Left colon (tissue), 2 donors: Measurements from ENCODE around the gene NBAS. TPM values are rescaled to one million over a fixed set of nuclear protein-coding genes. Genes with fewer than 3 reads are reported as not detected.
A peak's percentile ranks its signal among the peaks of the same experiment; 100 is the strongest.
"Not testable (repeated sequence)": the region's sequence is repeated elsewhere in the genome, so short reads cannot be mapped to it uniquely, and the experiment has no call there.

ENCODE experiments used
- ATAC-seq: fragments of 200-7000 bp; cut with Tn5 transposase; one replicate; pipeline ENCODE4 v1.9.1; 2020; ENCODE audit warnings: mild to moderate bottlenecking, moderate library complexity
- DNase-seq, 2 donors: peaks; one replicate each; pipeline ENCODE4 v3.0.0-alpha.2; 2020
- intact Hi-C, 2 donors: fragments of 100-400 bp; cut with DNase I in 1 of 2; cut with micrococcal nuclease in 1 of 2; formaldehyde crosslinking; loops; one replicate each; pipeline versions ENCODE4 v1.11.2 to v1.14.0; 2022; cut with DNase I, micrococcal nuclease
- total RNA-seq, 2 donors: library from RNA; stranded (reverse); fragmentation: NEBNext Ultra II Directional; extraction: Animal tissue kit (Norgen Biotek cat#: 25700); gene quantifications; one replicate each; pipeline ENCODE4 v1.2.1, GENCODE V29; 2021
- donor health status: DM: no; HTN: no; CAD: no.
- donor health status: DM: yes; HTN: yes; CAD: no.

The NBAS gene
- total RNA-seq, 2 donors from 2014 or later: 31.0 to 35.0 TPM

DNA sequence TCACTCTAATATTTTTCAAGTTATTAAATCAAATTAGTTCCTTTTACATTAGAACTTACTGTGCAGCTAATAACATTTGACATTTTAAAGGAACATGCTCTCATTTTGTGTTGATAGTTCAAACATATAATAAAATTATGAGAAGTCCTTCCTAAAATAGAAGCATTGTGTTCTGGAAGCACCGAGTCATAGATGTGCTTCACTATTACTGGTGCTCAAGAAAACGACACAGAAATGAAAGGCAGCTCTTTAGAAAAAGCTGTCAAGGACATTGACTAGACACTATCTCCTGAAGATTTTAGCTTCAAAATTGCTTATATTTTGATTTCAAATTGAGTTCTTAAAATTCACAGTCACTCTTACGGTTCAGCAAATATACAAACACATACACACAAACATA, 338.3 kb downstream of the NBAS start:
- intact Hi-C loops: no loop called here
- no peak for DNase-seq
- no peak for ATAC-seq

DNA sequence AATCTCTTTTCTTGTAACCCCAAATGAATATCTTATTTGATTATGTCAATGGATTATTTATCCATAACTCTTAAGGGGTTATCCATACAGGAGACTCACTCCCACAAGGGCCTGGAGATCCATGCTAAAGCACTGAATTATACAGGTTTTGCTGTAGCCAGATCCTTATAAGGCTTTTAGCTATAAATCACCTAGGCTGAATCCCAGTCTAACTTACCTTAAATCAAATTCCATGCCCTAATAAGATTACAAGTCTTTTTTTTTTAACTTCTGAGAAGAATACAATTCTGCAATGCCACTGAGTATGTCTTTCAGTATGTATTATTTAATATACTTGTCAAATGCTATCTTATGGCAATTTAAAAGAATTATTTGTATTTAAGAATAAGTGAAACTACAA, 340.5 kb downstream of the NBAS start:
- DNase-seq (no peak), ATAC-seq (no peak)
- intact Hi-C loops: no loop called here

DNA sequence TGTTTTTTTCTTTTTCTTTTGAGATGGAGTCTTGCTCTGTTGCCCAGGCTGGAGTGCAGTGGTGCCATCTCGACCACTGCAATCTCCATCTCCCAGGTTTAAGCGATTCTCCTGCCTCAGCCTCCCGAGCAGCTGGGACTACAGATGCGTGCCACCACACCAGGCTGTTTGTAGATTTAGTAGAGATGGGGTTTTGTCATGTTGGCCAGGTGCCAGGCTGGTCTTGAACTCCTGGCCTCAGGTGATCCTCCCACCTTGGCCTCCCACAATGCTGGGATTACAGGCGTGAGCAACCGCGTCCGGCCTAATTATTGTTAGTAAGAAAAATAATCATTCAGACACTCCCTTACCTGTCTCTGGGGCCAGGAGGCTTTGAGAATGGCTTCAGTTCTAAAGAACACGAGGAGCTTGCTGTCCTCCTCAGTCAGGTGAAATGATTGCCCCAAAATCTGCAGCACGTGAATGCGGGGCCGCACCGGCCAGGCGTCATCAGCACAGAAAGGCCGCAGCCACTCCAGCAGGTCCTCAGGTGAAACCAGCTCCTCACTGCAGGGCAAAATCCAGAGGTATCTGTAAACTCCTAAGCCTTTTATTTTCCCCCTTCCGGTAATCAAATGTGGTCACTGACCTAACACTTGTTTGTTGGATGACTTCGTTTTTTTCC, 342.6 kb downstream of the NBAS start:
- DNase-seq (no peak), ATAC-seq (no peak)
- intact Hi-C loops: no loop called here

DNA sequence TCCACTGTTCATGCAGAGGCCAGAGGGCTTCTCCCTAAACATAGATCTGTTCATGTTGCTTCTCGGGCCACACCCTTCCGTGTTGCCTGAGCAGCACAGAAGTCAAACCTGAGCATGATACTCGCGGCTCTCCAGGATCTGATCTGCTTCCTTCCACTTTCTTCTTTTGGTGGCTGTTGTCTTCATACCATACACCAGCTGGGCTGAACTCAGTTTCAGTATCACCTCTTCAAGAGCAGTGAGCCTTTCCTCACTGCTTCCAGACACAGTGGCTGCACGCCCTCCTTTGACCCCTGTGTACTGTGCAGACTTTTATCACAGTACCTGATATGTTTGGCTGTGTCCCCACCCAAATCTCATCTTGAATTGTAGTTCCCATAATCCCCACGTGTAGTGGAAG, 348.9 kb downstream of the NBAS start:
- ATAC-seq: no peak
- intact Hi-C loops: no loop called here
- DNase-seq: no peak

DNA sequence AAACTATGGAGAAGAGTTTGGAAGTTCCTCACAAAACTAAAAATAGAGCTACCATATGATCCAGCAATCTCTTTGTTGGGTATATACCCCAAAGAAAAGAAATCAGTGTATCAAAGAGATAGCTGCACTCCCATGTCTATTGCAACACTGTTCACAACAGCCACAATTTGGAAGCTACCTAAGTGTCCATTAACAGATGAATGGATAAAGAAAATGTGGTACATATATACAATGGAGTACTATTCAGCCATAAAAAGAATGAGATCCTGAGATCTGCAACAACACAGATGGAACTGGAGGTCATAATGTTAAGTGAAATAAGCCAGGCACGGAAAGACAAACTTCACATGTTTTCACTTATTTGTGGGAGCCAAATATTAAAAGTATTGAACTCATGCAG, 350.6 kb downstream of the NBAS start:
- intact Hi-C loops, ATAC-seq: not testable (repeated sequence)

DNA sequence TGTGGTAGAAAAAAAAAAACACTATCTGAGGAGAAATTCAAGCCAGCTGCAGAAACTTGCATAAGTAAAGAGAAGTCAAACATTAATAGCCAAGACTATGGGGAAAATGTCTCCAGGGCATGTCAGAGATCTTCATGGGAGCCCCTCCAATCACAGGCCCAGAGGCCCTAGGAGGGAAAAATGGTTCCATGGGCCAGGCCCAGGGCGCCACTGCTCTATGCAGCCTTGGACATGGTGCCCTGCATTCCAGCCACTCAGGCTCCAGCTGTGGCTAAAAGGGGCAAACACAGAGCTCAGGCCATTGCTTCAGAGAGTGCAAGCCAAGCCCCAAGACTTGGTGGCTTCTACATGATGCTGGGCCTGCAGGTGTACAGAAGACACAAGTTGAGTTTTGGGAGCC, 354.7 kb downstream of the NBAS start:
- intact Hi-C loops: no loop called here
- ATAC-seq (no peak), DNase-seq (no peak)

More for the DNA sequence above, 350.6 kb downstream of the NBAS start:
- DNase-seq: not testable (repeated sequence)

DNA sequence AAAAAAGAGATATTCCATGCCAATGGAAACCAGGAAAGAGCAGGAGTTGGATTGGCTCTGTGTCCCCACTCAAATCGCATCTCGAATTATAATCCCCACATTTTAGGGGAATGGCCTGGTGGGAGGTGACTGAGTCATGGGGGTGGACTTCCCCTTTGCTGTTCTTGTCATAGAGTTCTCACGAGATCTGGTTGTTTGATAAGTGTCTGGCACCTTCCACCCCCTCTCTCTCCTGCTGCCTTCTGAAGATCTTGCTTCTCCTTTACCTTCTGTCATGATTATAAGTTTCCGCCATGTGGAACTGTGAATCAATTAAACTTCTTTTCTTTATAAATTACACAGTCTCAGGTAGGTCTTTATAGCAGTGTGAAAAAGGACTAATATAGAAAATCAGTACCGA, 355.6 kb downstream of the NBAS start:
- ATAC-seq (no peak), DNase-seq (no peak)
- intact Hi-C loops: no loop called here

DNA sequence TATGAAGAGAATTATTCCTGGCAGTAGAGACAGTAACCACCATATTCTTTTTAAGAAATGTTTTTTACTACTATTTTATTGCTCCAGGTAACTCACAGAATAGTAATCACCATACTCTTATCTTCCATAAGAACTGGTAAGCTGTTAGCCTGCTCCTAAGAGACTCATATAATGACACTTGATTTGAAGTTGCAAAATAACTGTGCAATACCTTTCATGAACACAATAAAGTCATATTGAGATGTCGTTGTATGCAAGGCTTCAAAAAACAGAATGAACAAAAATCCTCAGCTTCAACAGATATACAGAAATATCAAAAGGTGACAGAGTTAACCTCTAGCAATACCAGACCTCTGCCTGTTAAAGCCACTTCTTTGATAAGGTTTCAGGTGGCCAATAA, 360.1 kb downstream of the NBAS start:
- DNase-seq (no peak), ATAC-seq (peak; percentile 70)
- intact Hi-C loops: no loop called here

DNA sequence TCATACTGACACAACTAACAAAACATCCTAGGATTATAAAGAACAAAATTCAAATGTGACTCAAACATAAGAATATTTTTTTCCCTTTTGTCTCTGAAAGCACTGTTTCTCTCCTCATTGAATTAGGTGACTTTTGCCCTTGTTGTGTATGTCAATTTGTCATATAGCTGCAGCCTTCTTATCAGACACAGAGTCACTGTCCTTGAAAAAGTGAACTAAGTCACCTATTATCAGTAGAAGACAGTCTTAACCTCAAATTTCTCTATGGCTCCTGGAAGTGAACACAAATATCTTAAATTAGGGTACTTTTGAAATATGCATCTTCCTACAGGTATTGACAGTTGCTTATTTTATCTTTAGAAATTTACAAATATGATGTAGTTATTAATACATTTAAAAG, 360.6 kb downstream of the NBAS start:
- intact Hi-C loops: no loop called here
- ATAC-seq (no peak), DNase-seq (no peak)

DNA sequence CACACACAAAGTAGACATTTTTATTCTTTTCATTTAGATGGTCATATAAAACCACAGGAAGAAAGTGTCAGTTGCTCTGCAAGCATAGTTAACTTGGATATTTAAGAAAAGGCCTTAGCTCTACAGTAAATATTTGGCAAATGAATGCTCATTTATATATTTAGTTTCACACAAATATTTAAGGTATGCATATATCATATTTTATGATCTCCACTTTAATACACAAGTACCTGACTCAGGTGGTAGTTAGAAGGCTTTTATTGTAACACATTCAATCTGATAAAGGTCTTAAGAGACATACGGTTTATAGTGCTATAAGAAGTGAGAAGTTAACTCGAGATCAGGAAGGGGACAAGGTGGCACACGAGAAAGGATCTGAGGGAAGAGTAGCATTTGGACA, 363.1 kb downstream of the NBAS start:
- DNase-seq (no peak), ATAC-seq (peak; percentile 26)
- intact Hi-C loops: no loop called here

DNA sequence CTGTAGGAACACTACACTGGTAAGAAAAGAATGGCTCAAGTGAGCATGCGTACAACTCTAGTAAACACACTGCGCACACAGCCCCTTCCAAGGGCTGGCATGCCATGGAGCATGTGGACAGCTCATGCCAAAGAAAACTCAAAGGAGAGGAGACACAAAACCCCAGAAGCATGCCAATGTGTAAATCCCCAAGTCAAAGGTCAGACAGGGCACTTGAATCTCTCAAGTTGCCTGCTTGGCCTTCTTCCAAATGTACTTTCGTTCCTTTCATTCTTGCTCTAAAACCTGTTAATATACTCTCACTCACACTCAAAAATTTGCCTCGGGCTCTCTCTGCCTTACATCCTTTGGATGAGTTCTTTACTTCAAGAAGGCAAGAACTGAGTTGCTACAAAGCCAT, 365.3 kb downstream of the NBAS start:
- intact Hi-C loops: no loop called here
- no peak for DNase-seq
- no peak for ATAC-seq

DNA sequence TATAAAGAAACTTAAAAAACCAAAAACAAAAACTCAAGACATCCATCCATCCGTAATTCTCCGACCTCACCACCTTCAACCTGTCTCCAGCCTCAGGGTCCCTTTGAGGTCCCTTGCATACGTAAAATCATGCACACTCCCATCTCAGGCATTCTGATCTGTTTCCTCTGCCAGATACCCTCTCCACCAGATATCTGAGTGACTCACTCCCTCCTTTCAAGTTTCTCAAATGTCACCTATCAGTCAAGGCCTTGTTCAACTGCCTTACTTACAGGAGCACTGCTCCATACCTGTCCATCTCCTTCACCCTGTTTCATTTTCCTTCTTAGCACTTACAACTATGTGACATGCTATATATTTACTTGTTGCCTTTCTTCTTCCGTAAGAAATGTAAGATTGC, 369.3 kb downstream of the NBAS start:
- ATAC-seq (no peak), DNase-seq (no peak)
- intact Hi-C loops: no loop called here

DNA sequence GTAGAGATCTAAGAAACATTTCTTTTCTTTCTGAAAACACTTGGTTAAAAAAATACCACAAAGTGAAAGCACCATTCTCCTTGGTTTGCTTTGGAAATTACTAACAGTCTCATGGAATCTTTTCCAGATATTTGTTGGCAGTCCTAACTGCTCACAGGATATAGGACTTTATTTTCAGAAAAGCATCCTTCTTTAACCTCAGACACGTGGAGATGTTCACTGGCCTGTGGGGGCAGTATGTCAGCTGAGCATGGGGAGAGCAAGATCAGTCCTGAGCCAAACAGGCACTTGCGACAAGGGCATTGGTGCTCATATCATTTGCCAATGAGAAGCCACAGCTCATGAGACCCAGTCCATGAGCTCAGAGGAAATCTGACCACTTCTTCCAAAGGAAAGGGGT, 371.9 kb downstream of the NBAS start:
- no peak for ATAC-seq
- intact Hi-C loops: no loop called here
- no peak for DNase-seq

DNA sequence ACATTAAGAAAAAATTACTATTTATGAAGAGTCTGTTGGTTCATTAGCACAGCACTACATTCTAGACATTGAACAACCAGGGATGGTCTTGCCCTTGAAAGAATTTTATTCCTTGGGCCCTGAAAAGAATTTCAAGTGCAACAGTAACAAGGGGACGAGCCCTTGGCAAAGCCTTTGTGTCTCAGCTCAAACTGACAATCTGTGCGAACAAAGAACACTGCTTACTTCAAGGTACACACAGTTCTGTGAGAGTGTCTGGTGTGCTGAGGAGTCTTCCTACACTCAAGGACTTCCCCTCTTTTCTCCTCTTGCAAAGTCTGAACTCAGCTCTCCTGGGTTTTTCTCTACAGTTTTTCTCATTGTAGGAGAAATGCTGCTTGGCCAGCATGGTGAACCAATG, 373.4 kb downstream of the NBAS start:
- DNase-seq: no peak
- ATAC-seq: no peak
- intact Hi-C loops: no loop called here

DNA sequence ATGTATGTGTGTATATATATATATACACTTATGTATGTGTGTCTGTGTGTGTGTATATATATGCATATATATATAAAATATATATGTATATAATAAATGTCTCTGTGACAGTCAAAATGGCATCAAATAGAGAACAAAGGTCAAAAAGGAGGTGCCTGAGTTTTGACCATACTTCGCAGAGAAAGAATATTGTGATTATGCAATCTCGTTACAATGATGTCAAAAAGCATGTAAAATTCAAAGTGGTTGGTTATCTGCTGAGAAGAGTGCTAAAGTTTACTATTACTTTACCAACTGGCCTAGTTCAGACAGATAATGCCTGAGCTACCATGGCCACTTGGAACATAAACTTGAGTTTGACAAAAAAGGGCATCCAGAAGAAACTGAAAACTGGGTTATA, 375.0 kb downstream of the NBAS start:
- no peak for ATAC-seq
- DNase-seq: no peak
- intact Hi-C loops: no loop called here

DNA sequence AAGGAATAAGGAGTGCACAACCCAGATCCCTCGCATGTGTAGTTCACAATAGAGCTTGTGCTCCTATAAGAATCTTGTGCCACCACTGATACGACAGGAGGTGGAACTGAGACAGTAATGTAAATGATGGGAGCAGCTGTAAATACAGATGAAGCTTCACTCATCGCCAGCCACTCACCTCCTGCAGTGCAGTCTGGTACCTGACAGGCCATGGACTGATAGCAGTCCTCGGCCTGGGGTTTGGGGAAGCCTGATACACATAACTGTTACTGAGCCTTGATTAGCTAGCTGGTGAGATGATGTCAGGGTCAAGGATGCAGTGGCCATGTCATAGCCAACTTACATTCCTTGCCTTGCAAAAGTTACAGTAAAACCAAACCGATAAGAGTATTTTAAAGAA, 376.6 kb downstream of the NBAS start:
- intact Hi-C loops: no loop called here
- no peak for DNase-seq
- no peak for ATAC-seq

DNA sequence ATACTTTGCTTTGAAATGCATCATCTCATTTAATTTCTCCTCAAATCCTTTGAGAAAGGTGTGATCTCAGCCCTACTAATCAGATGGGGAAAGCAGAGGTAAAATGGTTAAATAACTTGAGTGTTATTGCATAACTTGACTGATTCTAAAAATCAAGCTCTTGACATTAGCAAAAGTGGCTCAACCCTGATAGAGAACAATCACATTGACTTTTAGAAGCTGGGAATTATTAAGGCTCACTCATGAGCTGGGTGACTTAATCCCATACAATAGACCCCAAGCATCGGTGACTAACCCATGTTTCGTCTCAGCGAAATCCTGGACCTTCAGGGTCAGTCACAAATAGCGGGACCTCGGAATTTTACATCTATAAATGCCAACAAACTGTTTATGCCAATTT, 378.9 kb downstream of the NBAS start:
- intact Hi-C loops: no loop called here
- no peak for ATAC-seq

DNA sequence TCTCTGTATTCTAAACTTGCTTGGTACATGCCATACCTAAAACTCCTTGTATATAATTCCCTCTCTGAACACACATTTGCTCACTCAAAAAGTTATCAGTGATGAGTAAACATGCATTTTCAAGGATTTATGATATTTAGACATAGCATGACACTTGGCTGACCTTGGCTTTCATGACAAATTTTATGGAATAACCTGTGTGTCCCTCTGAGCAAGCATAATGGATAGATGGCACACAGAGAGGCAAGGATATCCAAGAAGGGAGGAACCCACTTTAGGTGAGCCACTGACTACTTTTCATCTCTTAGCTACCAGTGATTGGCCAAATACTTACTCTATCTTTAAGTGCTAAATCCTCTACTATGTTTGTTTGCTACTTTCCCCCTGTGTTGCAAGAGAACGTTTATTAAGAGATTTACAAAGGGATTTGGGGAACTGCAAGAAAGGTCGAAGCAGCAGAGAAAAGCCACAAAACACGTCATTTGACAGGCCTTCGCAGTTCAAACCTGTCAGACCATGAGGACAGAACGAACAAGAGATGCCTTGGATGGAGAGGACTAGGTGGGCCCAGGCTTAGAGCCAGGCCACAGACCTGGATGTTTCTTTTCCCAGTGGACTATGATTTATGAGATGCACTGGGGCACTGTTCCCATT, 379.9 kb downstream of the NBAS start:
- no peak for ATAC-seq
- intact Hi-C loops: no loop called here

More for the DNA sequence above, 378.9 kb downstream of the NBAS start:
- DNase-seq: no peak

DNA sequence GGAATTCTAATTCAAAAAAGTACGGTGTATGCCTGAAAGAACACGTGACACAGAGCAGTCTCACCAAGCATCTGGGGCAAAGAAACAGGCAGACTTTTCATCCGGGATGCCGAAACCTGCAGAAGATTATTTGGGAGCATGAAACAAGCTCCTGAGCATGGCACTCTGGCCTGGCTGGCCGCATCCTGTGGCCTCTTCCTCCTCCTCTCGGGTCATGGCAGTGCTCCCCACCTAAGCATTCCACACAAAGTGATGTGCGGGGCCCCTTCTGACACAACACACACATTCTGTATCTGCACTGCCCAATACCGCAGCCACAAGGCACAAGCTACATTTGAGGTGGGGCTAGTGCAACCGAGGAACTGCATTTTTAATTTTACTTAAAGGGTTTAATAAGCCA, 380.8 kb downstream of the NBAS start:
- DNase-seq (no peak), ATAC-seq (no peak)
- intact Hi-C loops: no loop called here

More for the DNA sequence above, 379.9 kb downstream of the NBAS start:
- DNase-seq: no peak

DNA sequence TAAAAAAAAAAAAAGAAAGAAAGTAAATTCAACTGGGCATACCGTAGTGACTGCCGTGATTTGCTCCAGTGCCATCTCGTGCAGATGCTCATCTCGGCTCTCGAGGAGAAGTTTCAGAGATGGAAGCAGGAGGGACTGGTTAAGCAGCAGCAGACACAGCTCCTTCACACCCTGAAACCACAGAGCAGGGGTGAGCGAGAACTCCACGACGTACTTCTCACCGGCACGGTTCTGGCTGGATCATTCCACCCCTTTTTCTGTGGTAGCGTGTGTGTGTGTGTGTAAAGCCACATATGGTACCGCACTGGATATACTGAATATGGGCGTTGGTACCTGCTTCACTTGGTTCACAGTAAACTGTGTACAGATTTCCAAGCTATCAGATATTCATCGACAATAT, 382.2 kb downstream of the NBAS start:
- intact Hi-C loops: no loop called here

DNA sequence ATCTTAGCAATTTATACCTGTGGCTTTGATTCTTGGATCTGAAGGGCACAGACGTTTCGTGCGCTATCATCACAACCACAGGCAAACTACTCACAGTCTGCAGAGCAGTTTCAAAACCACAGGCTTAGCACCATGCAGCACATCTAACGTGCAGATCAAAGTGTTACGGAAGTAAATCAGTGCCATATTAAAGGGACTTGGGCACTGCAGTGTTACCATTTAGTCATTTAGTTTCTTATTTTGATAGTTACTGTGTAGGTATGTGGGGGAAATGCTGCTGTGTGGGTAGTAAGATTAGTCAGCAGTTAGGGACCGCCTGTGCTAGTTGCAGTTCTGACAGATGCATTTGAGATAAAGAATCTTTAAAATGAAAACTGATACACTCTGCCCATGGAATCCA, 384.0 kb downstream of the NBAS start:
- DNase-seq: no peak
- ATAC-seq: no peak
- intact Hi-C loops: no loop called here

More for the DNA sequence above, 382.2 kb downstream of the NBAS start:
- no peak for ATAC-seq
- no peak for DNase-seq
